OCI-LY1 (cell line): ENCODE results near the gene DRC3.

Source experiments
- EZH2 ChIP-seq: fragments of 200-600 bp; sonication (generic), shearing (Covaris generic); IDR thresholded peaks from 2 replicates; pipeline ENCODE4 v1.8.0; 2017; ENCODE audit warnings: borderline replicate concordance, mixed run types, mild to moderate bottlenecking, antibody characterized with exemption, low read length, moderate library complexity, mixed read lengths
- TF ChIP-seq, protein P1 (sequence below): fragments of 200-600 bp; sonication (generic), shearing (Covaris generic); IDR thresholded peaks from 2 replicates; pipeline ENCODE4 v1.5.1; 2017; ENCODE audit warnings: mild to moderate bottlenecking, antibody characterized with exemption, low read length, moderate library complexity, mixed read lengths

DNA sequence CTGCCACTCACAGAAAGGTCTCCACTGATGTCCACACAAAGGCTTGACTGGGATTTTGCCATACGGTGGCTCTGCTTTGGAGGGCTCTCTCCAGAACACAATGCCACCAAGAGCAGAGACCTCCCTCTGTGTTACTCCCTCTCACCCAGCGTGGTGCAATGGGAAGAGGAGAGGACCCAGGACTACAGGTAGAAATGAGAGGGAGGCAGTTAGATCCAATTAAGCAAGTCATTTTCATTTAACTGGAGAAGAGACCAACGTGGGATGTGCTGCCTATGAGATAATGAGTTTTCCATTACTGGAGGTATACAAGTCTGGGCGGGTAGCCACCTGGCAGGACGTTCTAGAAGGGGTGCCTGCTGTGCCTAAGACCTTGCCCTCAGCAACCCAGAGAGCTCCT lies 34.7 kb upstream of the DRC3 start:
- TF ChIP-seq, protein P1, sequence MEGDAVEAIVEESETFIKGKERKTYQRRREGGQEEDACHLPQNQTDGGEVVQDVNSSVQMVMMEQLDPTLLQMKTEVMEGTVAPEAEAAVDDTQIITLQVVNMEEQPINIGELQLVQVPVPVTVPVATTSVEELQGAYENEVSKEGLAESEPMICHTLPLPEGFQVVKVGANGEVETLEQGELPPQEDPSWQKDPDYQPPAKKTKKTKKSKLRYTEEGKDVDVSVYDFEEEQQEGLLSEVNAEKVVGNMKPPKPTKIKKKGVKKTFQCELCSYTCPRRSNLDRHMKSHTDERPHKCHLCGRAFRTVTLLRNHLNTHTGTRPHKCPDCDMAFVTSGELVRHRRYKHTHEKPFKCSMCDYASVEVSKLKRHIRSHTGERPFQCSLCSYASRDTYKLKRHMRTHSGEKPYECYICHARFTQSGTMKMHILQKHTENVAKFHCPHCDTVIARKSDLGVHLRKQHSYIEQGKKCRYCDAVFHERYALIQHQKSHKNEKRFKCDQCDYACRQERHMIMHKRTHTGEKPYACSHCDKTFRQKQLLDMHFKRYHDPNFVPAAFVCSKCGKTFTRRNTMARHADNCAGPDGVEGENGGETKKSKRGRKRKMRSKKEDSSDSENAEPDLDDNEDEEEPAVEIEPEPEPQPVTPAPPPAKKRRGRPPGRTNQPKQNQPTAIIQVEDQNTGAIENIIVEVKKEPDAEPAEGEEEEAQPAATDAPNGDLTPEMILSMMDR = no peak
- no peak for TF ChIP-seq EZH2
